ENCODE results near the gene ARID3B.

Gene ARID3B

GRCh38 chr15:74642734-74643664, 102.0 kb downstream of the ARID3B start:
- no peak for DNase-seq

- DNase-seq, result no peak
These were observed 102.7 kb downstream of the ARID3B start for GRCh38 chr15:74643665-74644204.

- DNase-seq, result no peak
These were observed 105.5 kb downstream of the ARID3B start for GRCh38 chr15:74646480-74646879.
